UCSD-AML1 (cell line): Measurements from ENCODE around the gene AIP.

ENCODE experiments used
- DNase-seq: peaks from one replicate; lab custom pipeline; 2025; ENCODE audit not compliant: unreplicated experiment; lab: John Stamatoyannopoulos, UW

Gene AIP

DNA sequence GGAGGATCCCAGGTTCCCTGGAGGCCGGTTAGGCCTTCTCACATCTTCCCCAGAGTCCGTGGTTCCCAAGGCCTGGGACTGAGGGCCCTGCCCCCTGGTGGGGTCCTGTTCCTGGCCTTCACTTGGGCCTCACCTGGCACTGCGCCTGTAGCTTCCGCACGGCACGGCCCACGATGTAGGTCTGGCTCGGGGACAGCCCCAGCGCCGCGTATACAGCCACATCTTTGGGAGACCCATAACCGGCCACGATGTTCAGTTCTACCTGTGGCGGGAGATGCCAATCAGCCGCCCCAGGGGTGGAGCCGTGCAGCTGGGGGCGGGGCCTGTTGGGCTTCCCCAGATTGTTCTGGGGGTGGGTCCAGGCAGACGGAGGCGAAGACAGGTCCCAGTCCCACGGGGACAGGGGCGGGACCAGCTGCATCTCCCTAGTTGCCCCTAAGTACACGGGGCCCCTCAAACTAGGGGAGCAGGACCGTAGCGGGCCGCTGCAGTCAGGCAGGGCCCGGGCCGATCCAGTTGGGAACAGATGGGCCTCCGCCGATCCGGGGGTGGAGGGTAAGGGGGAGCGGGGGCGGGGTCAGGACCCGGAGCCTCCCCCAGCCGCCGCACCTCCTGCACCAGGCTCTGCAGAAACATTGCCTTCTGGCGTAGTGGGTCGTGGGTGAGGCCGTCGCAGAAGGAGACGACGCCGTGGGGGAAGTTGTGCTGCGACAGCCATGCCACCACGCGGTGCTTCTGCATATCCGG is 10.1 kb downstream of the AIP start:
- DNase-seq = no peak

DNA sequence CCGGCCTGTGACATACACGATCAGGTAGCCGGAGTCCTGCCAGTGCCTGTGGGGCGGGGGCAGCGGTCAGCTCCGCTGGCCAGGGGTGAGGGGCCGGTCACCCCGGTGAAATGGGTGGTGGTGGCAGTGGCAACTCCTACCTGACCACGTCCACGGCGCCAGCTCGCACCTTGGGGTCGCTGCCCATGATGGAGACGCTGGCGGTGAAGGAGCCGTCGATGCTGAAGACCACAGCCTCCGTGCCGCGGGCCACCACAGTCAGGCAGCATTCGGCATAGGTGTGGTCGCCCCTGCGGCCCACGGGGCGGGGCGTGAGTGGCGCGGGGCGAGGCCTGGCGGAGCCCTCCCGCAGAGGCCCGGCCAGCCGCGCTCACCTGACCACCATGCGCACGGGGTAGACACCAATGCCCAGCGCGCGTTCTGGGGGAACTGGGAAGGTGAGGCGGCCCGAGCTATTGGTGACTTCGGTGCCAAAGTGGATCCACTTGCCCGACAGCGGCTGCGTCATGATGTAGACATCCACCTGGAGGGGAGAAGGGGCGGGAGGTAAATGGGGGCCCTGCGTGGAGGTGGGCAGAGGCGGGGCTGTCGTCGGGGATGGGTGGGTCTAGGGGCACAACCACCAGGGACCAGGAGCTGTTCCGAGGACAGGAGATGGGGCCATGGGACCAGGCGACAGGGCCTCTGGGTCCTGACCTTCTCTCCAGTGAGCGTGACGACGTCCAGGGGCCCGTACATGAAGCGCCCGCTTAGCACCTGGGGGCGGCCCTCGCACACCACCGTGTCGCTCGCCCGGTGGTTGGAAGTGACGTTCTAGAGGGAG is 10.9 kb downstream of the AIP start:
- DNase-seq = no peak

GRCh38 chr11:67494371-67495233 is 11.8 kb downstream of the AIP start:
- no peak for DNase-seq

- no peak for DNase-seq
Measured at GRCh38 chr11:67495234-67496005, 12.6 kb downstream of the AIP start.

DNA sequence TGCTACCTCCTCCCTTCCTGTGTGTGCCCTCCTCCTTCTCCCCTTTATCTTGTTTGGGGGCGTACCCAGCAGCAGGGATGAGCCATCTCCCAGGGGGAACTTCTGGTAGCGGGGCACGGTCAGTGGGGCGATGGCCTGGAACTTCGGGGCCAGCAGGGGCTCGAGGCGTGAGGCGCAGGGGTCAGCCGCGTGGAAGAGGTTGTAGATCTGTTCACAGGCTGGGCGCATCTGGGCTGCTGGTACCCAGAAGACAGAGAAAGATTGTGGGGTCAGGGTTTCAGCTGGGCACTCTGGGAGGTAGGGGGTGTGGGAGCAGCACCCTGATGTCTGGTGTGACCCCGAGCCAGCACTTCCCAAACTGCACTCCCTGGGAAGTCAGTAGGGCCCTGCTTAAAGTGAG is 13.3 kb downstream of the AIP start:
- DNase-seq = no peak

DNA sequence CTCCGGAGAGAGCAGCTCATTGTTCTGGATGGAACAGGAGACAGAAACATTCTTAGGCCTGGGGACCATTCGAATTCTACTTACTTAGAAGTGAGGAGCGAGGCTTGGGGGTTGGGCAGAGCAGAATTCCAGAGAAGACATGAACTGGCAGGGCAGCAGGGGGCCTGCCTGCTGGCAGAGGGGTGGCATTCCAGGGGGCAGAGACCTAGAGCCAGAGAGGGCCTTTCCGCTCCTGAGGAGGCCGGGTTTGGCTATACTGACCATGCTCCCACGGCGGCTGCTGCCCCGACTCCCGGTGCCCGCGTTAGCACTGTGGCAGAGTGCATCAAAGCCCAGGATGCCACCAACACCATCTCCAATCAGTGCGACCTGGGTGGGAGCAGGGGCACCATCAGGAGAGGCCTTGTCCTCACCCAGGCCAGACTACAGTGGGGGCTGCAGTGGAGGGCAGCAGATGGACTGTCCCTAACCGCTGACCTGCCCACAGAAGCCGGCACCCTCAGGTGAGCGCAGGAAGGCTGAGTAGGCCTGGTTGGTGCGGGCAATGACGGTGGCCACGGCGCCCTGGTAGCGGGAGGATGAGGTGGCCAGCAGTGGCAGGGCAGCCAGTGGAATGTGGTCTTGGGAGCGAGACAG is 14.9 kb downstream of the AIP start:
- no peak for DNase-seq

GRCh38 chr11:67498544-67498972 is 15.7 kb downstream of the AIP start:
- DNase-seq = no peak

GRCh38 chr11:67499808-67500483 is 17.1 kb downstream of the AIP start:
- no peak for DNase-seq

- no peak for DNase-seq
Measured at GRCh38 chr11:67500484-67500821, 17.6 kb downstream of the AIP start.

GRCh38 chr11:67500831-67501715 is 18.2 kb downstream of the AIP start:
- DNase-seq = no peak

- DNase-seq = no peak
Measured at GRCh38 chr11:67501854-67502253, 19.0 kb downstream of the AIP start.

DNA sequence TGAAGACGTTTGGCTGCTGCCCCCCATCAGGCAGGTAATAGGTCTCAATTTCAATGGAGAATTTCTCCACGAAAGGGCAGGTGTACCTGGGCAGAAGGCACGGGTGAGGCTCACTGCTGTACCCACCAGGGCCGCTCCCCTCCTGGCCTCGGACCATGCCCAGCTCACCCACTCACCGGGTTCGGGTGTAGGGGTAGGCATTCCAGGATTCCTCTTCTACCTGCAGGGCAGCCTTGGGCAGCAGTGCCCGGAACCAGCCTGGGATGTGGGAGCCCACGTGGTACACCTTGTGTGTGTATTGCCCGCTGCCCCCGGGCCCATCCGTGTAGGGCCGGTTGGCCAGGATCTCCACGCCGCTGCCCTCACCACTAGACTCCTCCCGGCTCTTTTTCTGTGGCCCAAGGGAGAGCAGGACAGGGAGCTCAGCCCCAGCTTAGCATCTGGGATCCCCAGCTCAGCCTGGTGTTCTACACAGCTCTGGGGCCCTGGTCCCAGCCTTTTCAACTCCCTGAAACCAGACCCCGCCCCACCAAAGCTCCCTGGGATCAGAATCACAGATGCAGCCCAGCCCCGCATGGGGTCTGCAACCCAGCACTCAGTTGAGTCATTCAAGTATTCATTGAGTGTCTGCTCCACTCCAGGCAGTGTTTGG is 19.6 kb downstream of the AIP start:
- no peak for DNase-seq

DNA sequence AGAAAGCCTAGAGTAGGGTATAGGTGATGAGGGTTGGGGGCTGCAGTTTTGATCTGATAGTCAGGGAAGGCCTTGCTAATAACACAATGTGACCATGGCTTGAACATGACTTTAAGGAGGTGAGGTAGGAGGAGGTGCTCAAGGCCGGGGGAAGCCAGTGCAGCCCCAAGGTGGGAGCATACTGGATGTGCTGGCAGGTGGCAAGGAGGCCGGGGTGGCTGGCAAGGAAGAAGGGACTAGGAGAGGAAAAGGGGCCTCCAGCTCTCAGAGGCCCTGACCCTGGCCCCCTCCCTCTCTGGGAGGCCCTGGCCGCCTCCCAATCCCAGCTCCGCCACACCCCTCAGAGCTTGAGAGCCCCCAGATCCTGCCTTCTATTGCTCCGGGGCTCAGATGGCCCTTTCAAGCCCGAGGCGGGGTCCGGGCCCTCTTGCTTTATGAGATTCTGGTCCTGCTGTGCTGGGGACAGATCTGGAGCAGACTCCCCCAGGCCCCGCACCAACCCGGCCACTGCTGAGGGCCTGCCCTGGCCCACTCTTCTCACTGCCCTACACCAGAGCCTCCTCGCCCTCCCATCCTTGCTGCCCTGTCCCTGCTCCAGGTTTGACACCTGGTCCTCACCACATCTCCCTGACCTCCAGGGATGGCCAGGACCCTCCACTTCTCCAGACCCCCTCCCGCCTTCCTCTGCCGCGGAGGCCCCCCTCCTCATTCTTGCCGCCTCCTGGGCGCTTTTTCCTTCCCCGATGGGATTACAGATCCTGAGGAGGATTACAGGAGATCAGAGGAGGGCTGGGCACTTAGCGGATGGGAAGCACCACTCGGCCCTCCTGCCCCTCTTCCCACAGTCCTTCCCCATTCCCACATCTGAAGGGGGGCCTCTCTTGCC is 20.5 kb downstream of the AIP start:
- DNase-seq = no peak

- DNase-seq = peak; percentile 46
Measured at GRCh38 chr11:67504005-67504949, 21.5 kb downstream of the AIP start.

DNA sequence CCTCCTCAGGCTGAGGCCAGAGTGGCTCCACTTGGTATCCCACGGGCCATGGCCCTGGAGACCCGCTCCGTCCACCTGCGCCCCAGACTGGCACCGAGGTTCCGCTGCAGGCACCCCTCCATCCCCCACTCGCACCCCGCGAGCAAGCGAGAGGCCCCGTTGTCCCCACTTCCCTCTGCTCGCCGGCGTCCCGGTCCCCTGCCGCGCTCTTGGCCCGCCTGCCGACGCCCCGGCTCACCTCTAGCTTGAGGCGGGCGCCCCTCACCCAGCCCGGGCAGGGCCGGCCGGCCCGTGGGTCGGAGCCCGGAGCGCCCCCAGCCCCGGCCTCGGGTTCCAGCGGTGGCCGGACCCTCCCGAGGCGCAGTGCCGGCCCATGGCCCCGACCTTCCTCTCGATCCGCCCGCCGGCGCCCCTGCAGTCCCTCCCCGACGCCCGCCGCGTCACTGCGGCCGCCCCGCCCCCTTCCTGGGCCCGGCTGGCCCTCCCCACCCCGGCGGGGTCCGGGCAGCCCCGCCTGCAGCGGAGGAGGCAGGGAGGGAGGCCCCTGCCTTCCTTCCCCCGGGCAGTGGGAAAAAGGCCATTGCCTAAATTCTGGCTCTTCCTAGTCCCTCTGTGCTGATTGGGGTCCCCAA is 22.2 kb downstream of the AIP start, which contains the start of gene PITPNM1:
Gene PITPNM1, minus strand, starts transcription at position 414 of the 632 bp plus-strand sequence. CDS start 1,183 bp downstream, outside the sequence.
- peak; percentile 78 for DNase-seq
